Ishikawa (cell line): ENCODE results near the gene TNFRSF25.

Experiments
- CEBPB ChIP-seq: IDR thresholded peaks from 2 replicates; pipeline ENCODE4 v1.6.1; 2012
- CREB1 ChIP-seq: IDR thresholded peaks from 2 replicates; pipeline ENCODE4 v1.6.1; 2012; ENCODE audit warnings: low read depth
- EGR1 ChIP-seq: IDR thresholded peaks from 2 replicates; pipeline ENCODE4 v1.6.1; 2012
- EP300 ChIP-seq: IDR thresholded peaks from 2 replicates; pipeline ENCODE4 v1.6.1; 2012; ENCODE audit warnings: borderline replicate concordance
- FOXM1 ChIP-seq: IDR thresholded peaks from 2 replicates; pipeline ENCODE4 v1.6.1; 2012; ENCODE audit warnings: low read depth, borderline replicate concordance
- MAX ChIP-seq: IDR thresholded peaks from 2 replicates; pipeline ENCODE4 v1.6.1; 2012
- NFIC ChIP-seq: IDR thresholded peaks from 2 replicates; pipeline ENCODE4 v1.6.1; 2012
- RAD21 ChIP-seq: IDR thresholded peaks from 2 replicates; pipeline ENCODE4 v1.6.1; 2012; ENCODE audit warnings: low read depth
- REST ChIP-seq: IDR thresholded peaks from 2 replicates; pipeline ENCODE4 v1.6.1; 2012; ENCODE audit warnings: low read depth, mild to moderate bottlenecking
- TAF1 ChIP-seq: IDR thresholded peaks from 2 replicates; pipeline ENCODE4 v1.6.1; 2012; ENCODE audit warnings: low read depth, mild to moderate bottlenecking
- TCF12 ChIP-seq: IDR thresholded peaks from 2 replicates; pipeline ENCODE4 v1.6.1; 2012; ENCODE audit warnings: low read depth
- TEAD4 ChIP-seq: IDR thresholded peaks from 2 replicates; pipeline ENCODE4 v1.6.1; 2012
- YY1 ChIP-seq: IDR thresholded peaks from 2 replicates; pipeline ENCODE4 v1.6.1; 2012; ENCODE audit warnings: low read depth
- ZBTB7A ChIP-seq: IDR thresholded peaks from 2 replicates; pipeline ENCODE4 v1.6.1; 2012; ENCODE audit warnings: low read depth
- TF ChIP-seq, protein P1 (sequence below): IDR thresholded peaks from 2 replicates; pipeline ENCODE4 v1.6.1; 2012

TNFRSF25 gene

DNA sequence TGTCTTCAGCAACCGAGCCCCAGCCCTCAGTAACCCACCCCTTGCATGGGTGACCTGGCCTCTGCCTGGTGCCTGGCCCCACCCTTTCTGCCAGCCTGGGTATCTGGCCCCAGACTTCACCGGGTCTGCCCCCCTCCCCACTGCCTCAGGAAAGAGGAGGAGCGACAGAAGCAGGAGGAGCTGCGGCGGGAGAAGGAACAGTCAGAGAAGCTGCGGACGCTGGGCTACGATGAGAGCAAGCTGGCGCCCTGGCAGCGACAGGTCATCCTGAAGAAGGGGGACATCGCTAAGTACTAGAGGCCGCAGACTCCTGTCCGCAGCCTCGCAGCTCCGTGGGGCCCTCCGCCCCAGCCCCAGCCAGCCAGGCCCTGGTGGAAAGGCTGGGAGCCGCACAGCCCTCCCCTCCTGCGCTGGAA is 6.1 kb downstream of the TNFRSF25 start:
- TF ChIP-seq TAF1 (no peak), EP300 (no peak), CREB1 (no peak), ZBTB7A (no peak), FOXM1 (no peak), TCF12 (no peak), TEAD4 (no peak), REST (no peak), MAX (no peak), RAD21 (no peak), YY1 (no peak), NFIC (no peak), EGR1 (no peak), CEBPB (no peak)
- TF ChIP-seq, protein P1, sequence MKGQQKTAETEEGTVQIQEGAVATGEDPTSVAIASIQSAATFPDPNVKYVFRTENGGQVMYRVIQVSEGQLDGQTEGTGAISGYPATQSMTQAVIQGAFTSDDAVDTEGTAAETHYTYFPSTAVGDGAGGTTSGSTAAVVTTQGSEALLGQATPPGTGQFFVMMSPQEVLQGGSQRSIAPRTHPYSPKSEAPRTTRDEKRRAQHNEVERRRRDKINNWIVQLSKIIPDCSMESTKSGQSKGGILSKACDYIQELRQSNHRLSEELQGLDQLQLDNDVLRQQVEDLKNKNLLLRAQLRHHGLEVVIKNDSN, result no peak

- TF ChIP-seq RAD21 (no peak), TAF1 (no peak), TEAD4 (no peak), ZBTB7A (no peak), CREB1 (no peak), REST (no peak), CEBPB (no peak), EGR1 (no peak), FOXM1 (no peak), MAX (no peak), EP300 (no peak), YY1 (no peak), NFIC (no peak), TCF12 (no peak)
- TF ChIP-seq, protein P1, result no peak
These were observed 9.0 kb downstream of the TNFRSF25 start for GRCh38 chr1:6456800-6457466.

DNA sequence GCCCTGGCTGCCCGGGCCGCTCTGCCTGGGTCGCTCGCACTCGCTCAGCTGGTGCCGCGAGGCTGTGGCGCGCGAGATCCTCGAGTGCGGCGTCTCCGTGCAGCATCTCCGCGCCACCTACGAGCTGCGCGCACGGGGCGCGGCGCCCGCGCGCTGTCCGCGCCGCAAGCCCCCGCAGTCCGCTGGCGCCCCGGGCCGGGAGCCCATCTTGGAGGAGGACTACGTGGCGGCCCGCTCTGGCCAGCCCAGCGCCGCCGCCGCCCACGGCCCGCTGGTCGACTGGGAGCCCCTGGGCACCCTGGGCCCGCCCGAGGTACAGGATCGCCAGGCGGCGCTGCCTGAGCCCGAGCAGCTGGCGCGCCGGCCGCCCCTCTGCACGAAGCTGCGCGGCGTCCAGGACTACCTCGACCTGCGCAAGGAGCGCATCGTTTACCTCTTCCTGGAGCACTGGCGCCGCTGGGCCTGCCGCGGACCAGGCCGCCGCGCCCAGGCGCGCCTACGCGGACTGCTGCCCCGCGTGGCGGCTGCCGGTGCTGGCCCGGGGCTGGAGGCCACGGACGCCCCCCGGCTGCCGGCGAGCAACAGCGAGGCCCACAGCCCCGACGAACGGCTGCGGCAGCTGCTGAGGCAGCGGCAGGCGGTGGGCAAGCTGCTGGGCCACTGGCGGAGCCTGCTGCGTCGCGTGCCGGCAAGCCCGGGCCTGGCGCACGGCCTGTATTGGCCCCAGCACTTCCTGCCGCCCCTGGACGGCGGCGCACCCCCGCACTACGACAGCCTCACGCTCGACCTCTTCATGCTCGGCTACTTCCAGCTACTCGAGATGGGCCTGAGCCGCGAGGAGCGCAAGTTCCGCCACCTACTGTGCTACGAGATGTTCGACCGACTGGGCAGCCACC is 10.9 kb downstream of the TNFRSF25 start:
- TF ChIP-seq REST, result no peak
- no peak for TF ChIP-seq TAF1
- TF ChIP-seq TCF12, result no peak
- TF ChIP-seq, protein P1, result no peak
